Smooth muscle cell (in vitro differentiated cells): Measurements from ENCODE around the gene TMED10. TPM values are rescaled to one million over a fixed set of nuclear protein-coding genes. Genes with fewer than 3 reads are reported as not detected.

Experiments used
- DNase-seq: peaks from one replicate; lab custom pipeline; 2025; ENCODE audit not compliant: unreplicated experiment; lab: John Stamatoyannopoulos, UW
- H2AFZ ChIP-seq: fragments of 200-600 bp; sonication (generic); 2 replicates; pipeline ENCODE4 v1.6.0; 2016; ENCODE audit warnings: antibody characterized with exemption, low read depth, mild to moderate bottlenecking
- H3F3A ChIP-seq: fragments of 200-600 bp; sonication (generic); 2 replicates; pipeline ENCODE4 v1.6.0; 2017; ENCODE audit warnings: antibody characterized with exemption, low read depth
- H3K27ac ChIP-seq: fragments of 200-600 bp; sonication (generic); 2 replicates; pipeline ENCODE4 v1.5.1; 2016; ENCODE audit warnings: low read depth, mild to moderate bottlenecking
- H3K27me3 ChIP-seq: fragments of 200-600 bp; sonication (generic); 2 replicates; pipeline ENCODE4 v1.6.1; 2016; ENCODE audit warnings: low read depth, mild to moderate bottlenecking
- H3K36me3 ChIP-seq: fragments of 200-600 bp; sonication (generic); 2 replicates; pipeline ENCODE4 v1.5.1; 2016; ENCODE audit warnings: low read depth
- H3K4me1 ChIP-seq: fragments of 200-600 bp; sonication (generic); 2 replicates; pipeline ENCODE4 v1.5.1; 2016; ENCODE audit warnings: low read depth
- H3K4me2 ChIP-seq: fragments of 200-600 bp; sonication (generic); 2 replicates; pipeline ENCODE4 v1.6.0; 2016; ENCODE audit warnings: mild to moderate bottlenecking
- H3K4me3 ChIP-seq: fragments of 200-600 bp; sonication (generic); 2 replicates; pipeline ENCODE4 v1.5.1; 2016; ENCODE audit warnings: mild to moderate bottlenecking
- H3K79me2 ChIP-seq: fragments of 200-600 bp; sonication (generic); 2 replicates; pipeline ENCODE4 v1.6.0; 2016; ENCODE audit warnings: low read depth, mild to moderate bottlenecking
- H3K9ac ChIP-seq: fragments of 200-600 bp; sonication (generic); 2 replicates; pipeline ENCODE4 v1.6.0; 2016; ENCODE audit warnings: low read depth
- H3K9me3 ChIP-seq: fragments of 200-600 bp; sonication (generic); replicated peaks from 2 replicates; pipeline ENCODE4 v1.5.1; 2016; ENCODE audit warnings: low read depth
- H4K20me1 ChIP-seq: fragments of 200-600 bp; sonication (generic); 2 replicates; pipeline ENCODE4 v1.6.0; 2016; ENCODE audit warnings: low read depth
- WGBS: methylation state at CpG from one replicate; pipeline ENCODE4 v1.1.7; 2016; ENCODE audit warnings: low lambda C conversion rate; 5-methylcytosine and 5-hydroxymethylcytosine counted together
- polyA plus RNA-seq: library from polyadenylated mRNA; unstranded; fragments of >200 nt; fragmentation: Nextera tagmentation; extraction: Ambion mirVana; gene quantifications from 2 replicates; pipeline ENCODE4 v1.2.1, GENCODE V29; 2016
- total RNA-seq: library from RNA; depleted of rRNA; stranded (reverse); fragments of >200 nt; gene quantifications from 2 replicates; pipeline ENCODE4 v1.2.3, GENCODE V29; 2014
- TF ChIP-seq, protein P1 (sequence below): fragments of 200-600 bp; sonication (generic); IDR thresholded peaks from 2 replicates; pipeline ENCODE4 v1.5.1; 2017; ENCODE audit warnings: borderline replicate concordance, mild to moderate bottlenecking, antibody characterized with exemption; ENCODE audit not compliant: insufficient read depth, poor library complexity, severe bottlenecking

Gene TMED10
- total and polyA plus RNA-seq, 2 experiments from 2014 or later = 473 to 566 TPM

DNA sequence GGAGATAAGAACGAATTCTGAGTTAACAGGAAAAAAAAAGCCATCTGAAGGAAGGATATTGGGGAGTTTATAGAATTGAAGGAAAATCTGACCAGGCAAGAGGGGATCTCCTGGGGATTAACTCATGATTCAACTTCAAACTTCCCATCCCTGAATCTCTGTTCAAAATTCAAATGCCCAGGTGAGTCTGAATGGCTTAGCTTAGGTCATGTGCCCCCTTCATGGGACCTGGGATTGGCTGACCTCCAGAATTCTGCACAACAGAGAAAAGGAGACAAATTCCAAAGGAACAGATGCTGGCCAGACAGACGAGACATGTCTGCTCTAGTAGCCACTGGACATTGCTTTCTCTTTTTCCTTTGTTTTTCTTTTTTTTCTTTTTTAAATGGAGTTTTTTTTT, 26.2 kb upstream of the TMED10 start:
- no peaks in the 10 kb centered on the region for H4K20me1 ChIP-seq
- no peaks in the 10 kb centered on the region for H3K79me2 ChIP-seq
- DNase-seq = no peak
- no peak overlapping the region for H3K4me2 ChIP-seq
- H3K27ac ChIP-seq = no peak overlapping the region
- no peaks in the 10 kb centered on the region for H3K9me3 ChIP-seq
- peaks cover 4% of the 10 kb centered on the region for H3F3A ChIP-seq
- no peak overlapping the region for H3K4me3 ChIP-seq
- no peaks in the 10 kb centered on the region for H3K27me3 ChIP-seq
- H3K4me1 ChIP-seq = no peaks in the 10 kb centered on the region
- no peak overlapping the region for H3K9ac ChIP-seq
- TF ChIP-seq, protein P1, sequence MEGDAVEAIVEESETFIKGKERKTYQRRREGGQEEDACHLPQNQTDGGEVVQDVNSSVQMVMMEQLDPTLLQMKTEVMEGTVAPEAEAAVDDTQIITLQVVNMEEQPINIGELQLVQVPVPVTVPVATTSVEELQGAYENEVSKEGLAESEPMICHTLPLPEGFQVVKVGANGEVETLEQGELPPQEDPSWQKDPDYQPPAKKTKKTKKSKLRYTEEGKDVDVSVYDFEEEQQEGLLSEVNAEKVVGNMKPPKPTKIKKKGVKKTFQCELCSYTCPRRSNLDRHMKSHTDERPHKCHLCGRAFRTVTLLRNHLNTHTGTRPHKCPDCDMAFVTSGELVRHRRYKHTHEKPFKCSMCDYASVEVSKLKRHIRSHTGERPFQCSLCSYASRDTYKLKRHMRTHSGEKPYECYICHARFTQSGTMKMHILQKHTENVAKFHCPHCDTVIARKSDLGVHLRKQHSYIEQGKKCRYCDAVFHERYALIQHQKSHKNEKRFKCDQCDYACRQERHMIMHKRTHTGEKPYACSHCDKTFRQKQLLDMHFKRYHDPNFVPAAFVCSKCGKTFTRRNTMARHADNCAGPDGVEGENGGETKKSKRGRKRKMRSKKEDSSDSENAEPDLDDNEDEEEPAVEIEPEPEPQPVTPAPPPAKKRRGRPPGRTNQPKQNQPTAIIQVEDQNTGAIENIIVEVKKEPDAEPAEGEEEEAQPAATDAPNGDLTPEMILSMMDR = no peak
- no peaks in the 10 kb centered on the region for H3K36me3 ChIP-seq
- WGBS = 55% methylated on average over 2 of the region's 2 CpGs
- no peak overlapping the region for H2AFZ ChIP-seq

DNA sequence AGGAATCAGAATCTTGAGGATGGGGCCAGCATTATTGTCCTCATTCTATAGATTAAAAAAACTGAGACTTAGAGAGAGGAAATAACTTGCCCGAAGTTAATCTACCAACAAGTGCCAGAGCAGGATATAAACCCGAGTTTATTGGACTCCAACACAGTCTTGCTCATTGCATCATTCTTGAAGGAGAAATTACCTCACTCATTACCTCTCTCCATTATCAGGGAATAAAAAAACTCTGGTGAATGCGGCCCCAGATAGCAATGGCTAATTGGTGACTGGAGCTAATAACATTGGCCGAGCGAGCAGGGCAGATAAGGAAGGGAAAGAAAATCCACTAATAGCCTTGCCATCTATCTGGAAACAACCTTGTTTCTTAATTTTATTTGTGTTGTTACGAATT, 24.7 kb upstream of the TMED10 start:
- DNase-seq = no peak
- H3K27me3 ChIP-seq = no peaks in the 10 kb centered on the region
- H3K36me3 ChIP-seq = no peaks in the 10 kb centered on the region
- H3K9me3 ChIP-seq = no peaks in the 10 kb centered on the region
- H4K20me1 ChIP-seq = no peaks in the 10 kb centered on the region
- WGBS = 38% methylated on average over 6 of the region's 6 CpGs
- no peak overlapping the region for H2AFZ ChIP-seq
- H3K27ac ChIP-seq = no peak overlapping the region
- no peak overlapping the region for H3K4me3 ChIP-seq
- H3K9ac ChIP-seq = no peak overlapping the region
- no peaks in the 10 kb centered on the region for H3K4me1 ChIP-seq
- TF ChIP-seq, protein P1 = no peak
- peaks cover 4% of the 10 kb centered on the region for H3F3A ChIP-seq
- H3K79me2 ChIP-seq = no peaks in the 10 kb centered on the region
- H3K4me2 ChIP-seq = no peak overlapping the region

DNA sequence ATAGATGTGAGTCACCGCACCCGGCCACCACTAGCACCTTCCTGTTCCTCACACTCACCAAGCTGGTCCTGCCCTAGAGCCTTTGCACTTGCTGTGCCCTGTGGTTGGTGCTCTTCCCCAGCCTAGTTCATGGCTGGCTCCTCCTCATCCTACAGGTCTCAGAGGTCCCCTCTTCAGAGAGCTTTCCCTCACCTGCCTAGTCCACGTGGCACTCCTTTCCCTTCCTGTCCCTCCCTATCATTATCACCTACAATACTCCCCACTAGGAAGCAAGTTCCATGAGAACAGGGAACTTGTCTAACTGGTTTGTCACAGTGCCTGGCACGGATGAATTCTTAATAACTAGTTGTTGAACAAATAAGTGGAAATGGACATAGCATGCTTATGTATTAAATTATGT, 24.0 kb upstream of the TMED10 start:
- TF ChIP-seq, protein P1 = no peak
- Histone ChIP-seq H3K4me1 (no peaks in the 10 kb centered on the region), H4K20me1 (no peaks in the 10 kb centered on the region), H3K4me3 (no peak overlapping the region), H3K79me2 (no peaks in the 10 kb centered on the region), H3K9me3 (no peaks in the 10 kb centered on the region), H3K9ac (no peak overlapping the region), H2AFZ (no peak overlapping the region), H3K36me3 (no peaks in the 10 kb centered on the region), H3K4me2 (no peak overlapping the region), H3K27me3 (no peaks in the 10 kb centered on the region), H3K27ac (no peak overlapping the region), H3F3A (peaks cover 4% of the 10 kb centered on the region)
- 60% methylated on average over 4 of the region's 4 CpGs for WGBS
- no peak for DNase-seq

DNA sequence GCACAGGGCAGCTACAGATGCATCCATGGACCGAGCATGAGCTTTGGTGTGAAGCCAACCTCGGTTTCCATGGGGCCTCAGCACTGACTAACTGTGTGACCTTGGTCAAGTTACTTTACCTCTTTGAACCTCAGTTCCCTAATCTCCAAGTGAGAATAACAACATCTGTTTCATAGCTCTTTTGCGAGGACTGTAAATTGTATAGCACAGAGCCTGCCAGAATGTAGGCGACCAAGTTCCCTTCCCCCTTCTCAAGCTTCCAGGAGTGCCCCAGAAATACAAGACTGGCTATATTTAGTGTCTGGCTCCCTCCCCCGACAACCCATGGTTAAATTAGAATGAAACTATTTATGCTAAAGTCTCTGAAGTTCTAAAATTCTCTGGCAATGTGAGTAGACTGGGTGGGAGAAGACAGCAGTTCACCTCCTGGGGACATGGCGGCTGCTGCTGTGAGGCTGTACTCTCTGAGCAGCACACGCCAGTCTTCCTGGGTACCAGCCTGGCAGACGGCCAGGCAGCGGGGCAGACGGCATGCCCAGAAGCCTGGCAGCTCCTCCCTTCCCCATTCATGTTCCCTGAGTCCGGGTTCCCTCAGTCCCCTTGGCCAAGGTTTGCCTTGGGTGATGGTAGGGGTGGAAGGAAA, 22.0 kb upstream of the TMED10 start:
- 69% methylated on average over 11 of the region's 11 CpGs for whole genome bisulfite sequencing
- no peak overlapping the region for H3K4me3 ChIP-seq
- H3K79me2 ChIP-seq = no peaks in the 10 kb centered on the region
- H3K9me3 ChIP-seq = no peaks in the 10 kb centered on the region
- no peaks in the 10 kb centered on the region for H4K20me1 ChIP-seq
- TF ChIP-seq, protein P1 = no peak
- H3K4me2 ChIP-seq = peak overlapping the region; percentile 32
- no peak overlapping the region for H3K27ac ChIP-seq
- peak overlapping the region; percentile 57 for H2AFZ ChIP-seq
- H3K9ac ChIP-seq = no peak overlapping the region
- H3F3A ChIP-seq = no peaks in the 10 kb centered on the region
- DNase-seq = no peak
- no peaks in the 10 kb centered on the region for H3K4me1 ChIP-seq
- H3K36me3 ChIP-seq = no peaks in the 10 kb centered on the region
- no peaks in the 10 kb centered on the region for H3K27me3 ChIP-seq
